Right atrium auricular region (tissue), 2 donors: ENCODE results near the gene MDN1. TPM values are rescaled to one million over a fixed set of nuclear protein-coding genes. Genes with fewer than 3 reads are reported as not detected.
"Not testable (repeated sequence)": the region's sequence is repeated elsewhere in the genome, so short reads cannot be mapped to it uniquely, and the experiment has no call there.

Experiments
- DNase-seq: peaks from one replicate; pipeline ENCODE4 v3.0.0-alpha.2; 2019; ENCODE audit warnings: low spot score
- H3K27ac ChIP-seq, 2 donors: fragments of 200-600 bp; sonication (generic); 1 replicate in 1 of 2; 2 replicates in 1 of 2; pipeline ENCODE4 v1.5.1; 2016 to 2019
- H3K27me3 ChIP-seq, 2 donors: fragments of 200-600 bp; sonication (generic); one replicate each; pipeline versions ENCODE4 v1.5.1 to v1.6.0; 2017 to 2019
- H3K36me3 ChIP-seq: fragments of 200-600 bp; sonication (generic); one replicate; pipeline ENCODE4 v1.5.1; 2016
- H3K4me1 ChIP-seq, 2 donors: fragments of 200-600 bp; sonication (generic); one replicate each; pipeline versions ENCODE4 v1.5.1 to v1.6.0; 2017 to 2019
- H3K4me3 ChIP-seq, 2 donors: fragments of 200-600 bp; sonication (generic); 1 replicate in 1 of 2; 2 replicates in 1 of 2; pipeline ENCODE4 v1.5.1; 2017 to 2019; ENCODE audit warnings: mild to moderate bottlenecking in 1 of 2, moderate library complexity in 1 of 2
- H3K9me3 ChIP-seq, 2 donors: fragments of 200-600 bp; sonication (generic); one replicate each; pipeline ENCODE4 v1.5.1; 2019
- total RNA-seq, 2 donors: library from RNA; depleted of rRNA; stranded (reverse); fragments of >200 nt; gene quantifications; one replicate each; pipeline ENCODE4 v1.1.0, GENCODE V29; 2016
- TF ChIP-seq, protein P1 (sequence below), 2 donors: fragments of 200-600 bp; sonication (generic); IDR thresholded peaks; one replicate each; pipeline ENCODE4 v1.5.1; 2019; ENCODE audit warnings: antibody characterized with exemption in 2 of 2

The MDN1 gene
- total RNA-seq, 2 donors from 2014 or later: 15.2 to 17.4 TPM

DNA sequence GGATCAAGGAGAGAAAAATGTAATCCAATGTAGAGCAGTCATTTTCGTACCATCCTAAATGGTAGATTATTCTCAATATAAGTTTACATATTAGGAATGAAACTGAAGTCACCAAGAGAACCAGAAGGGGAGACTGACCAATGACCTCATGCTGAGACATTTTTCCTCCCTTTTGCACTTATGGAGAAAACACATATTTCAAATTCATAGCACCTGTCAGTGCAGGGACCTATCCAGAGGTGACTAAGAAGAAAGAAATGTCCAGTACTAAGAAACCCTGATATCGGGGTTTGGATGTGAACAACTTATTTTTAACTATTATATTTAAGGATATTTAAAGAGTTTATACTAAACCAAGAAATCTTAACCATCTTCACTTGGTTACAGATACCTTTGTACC lies 164.5 kb downstream of the MDN1 start:
- H3K4me3 ChIP-seq: no peak overlapping the region
- no peak overlapping the region for H3K27ac ChIP-seq
- no peak for DNase-seq
- TF ChIP-seq, protein P1, sequence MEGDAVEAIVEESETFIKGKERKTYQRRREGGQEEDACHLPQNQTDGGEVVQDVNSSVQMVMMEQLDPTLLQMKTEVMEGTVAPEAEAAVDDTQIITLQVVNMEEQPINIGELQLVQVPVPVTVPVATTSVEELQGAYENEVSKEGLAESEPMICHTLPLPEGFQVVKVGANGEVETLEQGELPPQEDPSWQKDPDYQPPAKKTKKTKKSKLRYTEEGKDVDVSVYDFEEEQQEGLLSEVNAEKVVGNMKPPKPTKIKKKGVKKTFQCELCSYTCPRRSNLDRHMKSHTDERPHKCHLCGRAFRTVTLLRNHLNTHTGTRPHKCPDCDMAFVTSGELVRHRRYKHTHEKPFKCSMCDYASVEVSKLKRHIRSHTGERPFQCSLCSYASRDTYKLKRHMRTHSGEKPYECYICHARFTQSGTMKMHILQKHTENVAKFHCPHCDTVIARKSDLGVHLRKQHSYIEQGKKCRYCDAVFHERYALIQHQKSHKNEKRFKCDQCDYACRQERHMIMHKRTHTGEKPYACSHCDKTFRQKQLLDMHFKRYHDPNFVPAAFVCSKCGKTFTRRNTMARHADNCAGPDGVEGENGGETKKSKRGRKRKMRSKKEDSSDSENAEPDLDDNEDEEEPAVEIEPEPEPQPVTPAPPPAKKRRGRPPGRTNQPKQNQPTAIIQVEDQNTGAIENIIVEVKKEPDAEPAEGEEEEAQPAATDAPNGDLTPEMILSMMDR (IDR thresholded peaks at IDR 0.05): no peak
- H3K4me1 ChIP-seq: no peaks in the 10 kb centered on the region
- no peaks in the 10 kb centered on the region for H3K27me3 ChIP-seq
- no peaks in the 10 kb centered on the region for H3K9me3 ChIP-seq
- peaks cover 86% of the 10 kb centered on the region for H3K36me3 ChIP-seq

DNA sequence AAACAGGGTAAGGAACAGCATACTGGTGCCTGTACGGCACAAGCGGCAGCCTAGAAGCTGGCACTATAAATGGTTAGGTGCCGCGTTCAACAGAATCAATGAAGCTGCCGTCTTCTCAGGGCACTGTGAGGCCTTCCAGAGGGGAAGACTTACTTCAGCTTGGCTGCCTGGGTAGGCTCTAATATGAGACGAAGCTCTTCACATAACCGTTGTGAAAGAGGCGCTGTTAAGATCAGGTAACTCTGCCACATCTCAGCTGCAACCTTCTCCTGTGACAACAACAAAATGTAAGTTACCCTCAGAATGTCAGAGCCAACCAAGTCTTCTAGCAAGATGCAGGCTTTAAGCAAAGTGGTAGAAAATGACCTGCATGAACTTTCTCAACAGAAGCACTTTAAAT lies 169.0 kb downstream of the MDN1 start:
- Histone ChIP-seq H3K4me3 (no peak overlapping the region), H3K4me1 (no peaks in the 10 kb centered on the region), H3K27ac (no peak overlapping the region), H3K9me3 (no peaks in the 10 kb centered on the region), H3K36me3 (peaks cover 85% of the 10 kb centered on the region), H3K27me3 (no peaks in the 10 kb centered on the region)
- TF ChIP-seq, protein P1 (IDR thresholded peaks at IDR 0.05): no peak
- DNase-seq: no peak

DNA sequence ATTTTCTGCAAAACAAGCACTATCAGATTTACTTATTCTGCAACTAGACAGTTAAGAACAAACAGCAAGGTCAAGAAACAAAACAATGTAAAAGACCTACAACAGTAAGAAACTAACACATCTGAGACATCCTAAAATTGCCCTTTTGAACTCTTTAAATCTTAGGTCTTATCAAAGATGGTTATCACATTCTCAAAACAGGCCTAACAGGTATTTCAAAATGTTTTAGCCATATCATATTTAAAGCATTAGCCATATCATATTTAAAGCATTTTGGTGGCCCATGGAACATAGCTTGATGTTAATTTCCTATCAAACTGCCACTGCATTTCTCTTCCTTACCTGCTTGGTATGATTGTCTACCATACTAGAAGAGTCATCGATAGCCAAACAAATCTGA lies 169.9 kb downstream of the MDN1 start:
- Histone ChIP-seq H3K27ac (no peak overlapping the region), H3K4me3 (no peak overlapping the region), H3K4me1 (no peaks in the 10 kb centered on the region), H3K27me3 (no peaks in the 10 kb centered on the region), H3K36me3 (peaks cover 80% of the 10 kb centered on the region), H3K9me3 (no peaks in the 10 kb centered on the region)
- no peak for DNase-seq
- TF ChIP-seq, protein P1 (IDR thresholded peaks at IDR 0.05): no peak

- no peaks in the 10 kb centered on the region for H3K4me1 ChIP-seq
- H3K9me3 ChIP-seq: no peaks in the 10 kb centered on the region
- no peaks in the 10 kb centered on the region for H3K27me3 ChIP-seq
- TF ChIP-seq, protein P1 (IDR thresholded peaks at IDR 0.05): no peak
- no peak overlapping the region for H3K27ac ChIP-seq
- DNase-seq: no peak
- H3K36me3 ChIP-seq: peaks cover 54% of the 10 kb centered on the region
- H3K4me3 ChIP-seq: no peak overlapping the region
Measured at GRCh38 chr6:89644864-89645263, 174.7 kb downstream of the MDN1 start.

DNA sequence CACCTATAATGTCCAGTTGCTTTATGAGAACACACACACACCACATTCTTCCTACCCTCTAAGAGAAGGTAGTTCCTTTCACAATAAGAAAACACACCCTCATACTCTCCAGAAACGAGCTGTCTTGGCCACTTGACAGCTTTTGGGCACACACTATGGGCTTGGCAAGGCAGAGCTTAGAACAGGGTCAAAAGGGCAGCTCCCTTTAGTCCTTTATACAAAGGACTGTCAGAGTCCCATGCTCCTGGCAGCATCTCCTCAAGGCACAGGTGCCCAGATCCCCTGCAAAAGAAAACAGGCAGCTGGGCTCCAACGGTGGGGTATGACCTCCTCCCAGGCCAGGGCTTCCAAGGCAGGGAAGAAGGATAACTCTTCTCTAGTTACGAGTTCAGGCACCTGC lies 176.2 kb downstream of the MDN1 start:
- Histone ChIP-seq H3K27me3 (no peaks in the 10 kb centered on the region), H3K27ac (no peak overlapping the region), H3K4me1 (peaks cover 0 to 8% of the 10 kb centered on the region in 2 donors), H3K9me3 (no peaks in the 10 kb centered on the region), H3K36me3 (peaks cover 42% of the 10 kb centered on the region), H3K4me3 (no peak overlapping the region)
- TF ChIP-seq, protein P1 (IDR thresholded peaks at IDR 0.05): no peak
- no peak for DNase-seq

- Histone ChIP-seq H3K4me3 (no peak overlapping the region), H3K27ac (no peak overlapping the region), H3K9me3 (no peaks in the 10 kb centered on the region), H3K4me1 (peaks cover 0 to 10% of the 10 kb centered on the region in 2 donors), H3K36me3 (peaks cover 38% of the 10 kb centered on the region), H3K27me3 (no peaks in the 10 kb centered on the region)
- TF ChIP-seq, protein P1 (IDR thresholded peaks at IDR 0.05): no peak
- DNase-seq: no peak
Measured at GRCh38 chr6:89642956-89643355, 176.6 kb downstream of the MDN1 start.

GRCh38 chr6:89641581-89641980 lies 178.0 kb downstream of the MDN1 start:
- Histone ChIP-seq H3K36me3 (peaks cover 24% of the 10 kb centered on the region), H3K4me1 (peaks cover 0 to 16% of the 10 kb centered on the region in 2 donors)
- not testable (repeated sequence) for H3K27ac ChIP-seq, DNase-seq, H3K4me3 ChIP-seq, H3K9me3 ChIP-seq, H3K27me3 ChIP-seq
